ENCODE measurements around the gene TIAM2. TPM values are rescaled to one million over a fixed set of nuclear protein-coding genes. Genes with fewer than 3 reads are reported as not detected.

The TIAM2 gene
- total and polyA plus RNA-seq, 10 of the 15 experiments (the other 5 are each of a cell fraction or from before 2014, with no cell fraction given), result 1.1 to 10.5 (median 2.3) TPM

GRCh38 chr6:154960854-154961530 is 34.1 kb upstream of the TIAM2 start:
- Histone ChIP-seq H3K9ac (ENCODE audit: control insufficient read depth, insufficient read depth, low read length) (no peak overlapping the region), H3K27ac (ENCODE audit: control insufficient read depth, insufficient read depth) (no peak overlapping the region), H3K27me3 (replicated peaks in 1 of 2; ENCODE audit: control insufficient read depth in 2 of 2, insufficient read depth in 2 of 2, low read length in 1 of 2) (no peaks in the 10 kb centered on the region), H3K4me1 (ENCODE audit: control insufficient read depth, insufficient read depth, low read length) (no peaks in the 10 kb centered on the region), H2AFZ (ENCODE audit: control insufficient read depth, low read depth, low read length) (no peak overlapping the region), H4K20me1 (ENCODE audit: control insufficient read depth, insufficient read depth) (no peaks in the 10 kb centered on the region), H3K79me2 (ENCODE audit: control insufficient read depth, insufficient read depth, low read length) (no peaks in the 10 kb centered on the region), H3K4me3 (no peak overlapping the region), H3K9me3 (replicated peaks; ENCODE audit: control insufficient read depth, insufficient read depth, low read length) (no peaks in the 10 kb centered on the region), H3K4me2 (ENCODE audit: control insufficient read depth, insufficient read depth) (no peak overlapping the region), H3K36me3 (ENCODE audit: control insufficient read depth in 2 of 2, insufficient read depth in 2 of 2, low read length in 1 of 2) (no peaks in the 10 kb centered on the region)
- intact Hi-C loops (cut with micrococcal nuclease; ENCODE audit: unreplicated experiment), result no loop called here
- TF ChIP-seq SMARCA5 (IDR thresholded peaks at IDR 0.05) (no peak), POU2F2 (IDR thresholded peaks at IDR 0.05; ENCODE audit: borderline replicate concordance, low read depth, low read length) (no peak), NR2C1 (IDR thresholded peaks at IDR 0.05) (no peak), RUNX3 (IDR thresholded peaks at IDR 0.05; ENCODE audit: low read length) (0 out of 2 replicates have a peak, but pooled peaks have one; percentile 19), NFXL1 (IDR thresholded peaks at IDR 0.05; ENCODE audit: borderline replicate concordance) (no peak), TCF3 (IDR thresholded peaks at IDR 0.05; ENCODE audit: borderline replicate concordance, insufficient read depth, low read depth, low read length) (no peak), EP300 (IDR thresholded peaks at IDR 0.05; ENCODE audit: borderline replicate concordance in 1 of 2, control insufficient read depth in 1 of 2, low read depth in 2 of 2, low read length in 2 of 2) (no peak), YY1 (IDR thresholded peaks at IDR 0.05; ENCODE audit: low read depth, low read length) (no peak), BCL3 (IDR thresholded peaks at IDR 0.05; ENCODE audit: borderline replicate concordance, insufficient read depth, low read depth, low read length, poor library complexity, severe bottlenecking) (no peak)
- ChIA-PET SMC1A (ENCODE audit: uncharacterized antibody, unreplicated experiment) (no interaction called here), RAD21 (ENCODE audit: unreplicated experiment) (no interaction called here), CTCF (no interaction called here), POLR2A (interaction anchor here (0.6 to 0.7 kb wide), 2 partner anchors 16 to 62 kb away, joined by 3 read pairs; no protein-coding TSS in a partner anchor)
- in situ Hi-C loops (cut with MboI), result no loop called here
- FAIRE-seq, result no peak
- no peak for ATAC-seq
- WGBS (ENCODE audit: insufficient coverage, insufficient replicate concordance, low lambda C conversion rate, missing lambda C conversion rate), result 75% methylated on average over 6 of the region's 6 CpGs
- no peak for DNase-seq (ENCODE audit: low read depth, low spot score)
- no TSS peak for BruUV-seq (replicated peaks)

Data from GM12878 (cell line).